ENCODE measurements around the gene CBS.

DNA sequence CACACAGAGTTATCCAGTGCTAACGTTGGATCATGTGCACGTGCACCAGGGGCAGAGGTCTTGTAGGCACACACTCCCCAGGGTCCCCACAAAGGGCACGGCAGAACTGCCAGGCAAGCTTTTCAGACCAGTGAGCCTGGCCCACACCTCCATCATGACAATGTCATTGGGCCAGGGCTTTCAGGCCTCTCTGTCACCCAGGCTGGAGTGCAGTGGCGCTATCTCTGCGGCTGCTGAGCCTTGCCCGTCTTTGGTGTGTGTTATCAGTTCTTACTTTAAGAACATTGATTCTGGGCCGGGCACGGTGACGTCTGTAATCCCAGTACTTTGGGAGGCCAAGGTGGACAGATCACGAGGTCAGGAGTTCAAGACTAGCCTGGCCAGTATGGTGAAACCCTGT, 57.1 kb downstream of the CBS start:
- TF ChIP-seq POLR2AphosphoS5 (IDR thresholded peaks at IDR 0.05) (no peak), POLR2A (IDR thresholded peaks at IDR 0.05) (no peak), EP300 (IDR thresholded peaks at IDR 0.05) (no peak)
- TF ChIP-seq, protein P1, sequence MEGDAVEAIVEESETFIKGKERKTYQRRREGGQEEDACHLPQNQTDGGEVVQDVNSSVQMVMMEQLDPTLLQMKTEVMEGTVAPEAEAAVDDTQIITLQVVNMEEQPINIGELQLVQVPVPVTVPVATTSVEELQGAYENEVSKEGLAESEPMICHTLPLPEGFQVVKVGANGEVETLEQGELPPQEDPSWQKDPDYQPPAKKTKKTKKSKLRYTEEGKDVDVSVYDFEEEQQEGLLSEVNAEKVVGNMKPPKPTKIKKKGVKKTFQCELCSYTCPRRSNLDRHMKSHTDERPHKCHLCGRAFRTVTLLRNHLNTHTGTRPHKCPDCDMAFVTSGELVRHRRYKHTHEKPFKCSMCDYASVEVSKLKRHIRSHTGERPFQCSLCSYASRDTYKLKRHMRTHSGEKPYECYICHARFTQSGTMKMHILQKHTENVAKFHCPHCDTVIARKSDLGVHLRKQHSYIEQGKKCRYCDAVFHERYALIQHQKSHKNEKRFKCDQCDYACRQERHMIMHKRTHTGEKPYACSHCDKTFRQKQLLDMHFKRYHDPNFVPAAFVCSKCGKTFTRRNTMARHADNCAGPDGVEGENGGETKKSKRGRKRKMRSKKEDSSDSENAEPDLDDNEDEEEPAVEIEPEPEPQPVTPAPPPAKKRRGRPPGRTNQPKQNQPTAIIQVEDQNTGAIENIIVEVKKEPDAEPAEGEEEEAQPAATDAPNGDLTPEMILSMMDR (IDR thresholded peaks at IDR 0.05) = no peak

Measured in sigmoid colon (tissue), 4 donors.